Loucy (cell line): ENCODE results near the gene XRCC5.

ENCODE experiments used
- CTCF ChIP-seq: fragments of 200-600 bp; sonication (generic); conservative IDR thresholded peaks from 2 replicates; pipeline ENCODE4 v1.5.1; 2014; ENCODE audit warnings: mild to moderate bottlenecking, antibody characterized with exemption, low read length
- EZH2phosphoT487 ChIP-seq: fragments of 200-600 bp; IDR thresholded peaks from 2 replicates; pipeline ENCODE4 v1.6.1; 2018; ENCODE audit warnings: antibody characterized with exemption, mild to moderate bottlenecking, moderate library complexity, borderline replicate concordance

- TF ChIP-seq CTCF (no peak), EZH2phosphoT487 (no peak)
Measured at GRCh38 chr2:216188559-216188850, 79.4 kb downstream of the XRCC5 start.
